Peyer's patch (tissue), 4 donors: ENCODE data around the gene ACSL1.

Experiments used
- CTCF ChIP-seq, 6 experiments: fragments of 450-650 bp in 4 of 6; fragments of 200-600 bp in 2 of 6; sonication (generic) in 1 of 6; IDR thresholded peaks; one replicate each; pipeline ENCODE4 v1.5.1; 2017 to 2019; ENCODE audit warnings: antibody characterized with exemption in 6 of 6, mild to moderate bottlenecking in 3 of 6, moderate library complexity in 1 of 6
- POLR2A ChIP-seq, 2 donors: fragments of 450-650 bp; IDR thresholded peaks; one replicate each; pipeline ENCODE4 v1.5.1; 2017; ENCODE audit warnings: antibody characterized with exemption in 2 of 2, mild to moderate bottlenecking in 2 of 2, moderate library complexity in 2 of 2

GRCh38 chr4:184747034-184747830, 78.5 kb downstream of the ACSL1 start:
- TF ChIP-seq CTCF (IDR thresholded peaks at IDR 0.05): no peak
- TF ChIP-seq POLR2A (IDR thresholded peaks at IDR 0.05): no peak
